Measurements from ENCODE around the gene GGT6.

- TF ChIP-seq CTCF (IDR thresholded peaks at IDR 0.05) (no peak), POLR2A (IDR thresholded peaks at IDR 0.05) (no peak)
These were observed 6.7 kb downstream of the GGT6 start for GRCh38 chr17:4553669-4554068.

Data from Peyer's patch (tissue), 4 donors.